ENCODE results near the gene SLC6A17.

SLC6A17 gene

GRCh38 chr1:110242062-110242461 is 91.8 kb downstream of the SLC6A17 start:
- no peak for DNase-seq (ENCODE audit: low spot score)

GRCh38 chr1:110242731-110243130 is 92.4 kb downstream of the SLC6A17 start:
- no peak for DNase-seq (ENCODE audit: low spot score)

- DNase-seq (ENCODE audit: low spot score), result no peak
These were observed 92.9 kb downstream of the SLC6A17 start for GRCh38 chr1:110243146-110243545.

DNA sequence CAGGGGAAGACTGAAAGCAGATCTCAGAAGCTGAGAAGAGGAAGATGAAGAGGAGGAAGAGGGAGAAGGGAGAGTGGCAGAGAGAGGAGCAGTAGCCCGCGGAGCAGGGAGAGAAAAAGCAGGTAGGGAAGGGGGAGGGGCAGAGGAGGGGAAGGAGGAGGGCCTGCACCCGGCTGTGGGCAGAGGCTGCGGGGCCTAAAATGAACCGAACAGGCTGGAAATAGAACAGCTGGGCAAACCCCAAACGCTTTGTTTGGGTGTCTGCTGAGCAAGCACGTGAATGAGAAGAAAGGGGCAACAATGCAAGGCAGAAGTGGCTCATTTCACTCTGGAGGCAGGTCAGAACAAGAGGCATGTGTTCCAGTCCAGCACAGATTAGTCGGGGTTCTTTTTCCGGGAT is 93.3 kb downstream of the SLC6A17 start:
- no peak for DNase-seq (ENCODE audit: low spot score)

- DNase-seq (ENCODE audit: low spot score), result no peak
These were observed 95.8 kb downstream of the SLC6A17 start for GRCh38 chr1:110245876-110246620.

DNA sequence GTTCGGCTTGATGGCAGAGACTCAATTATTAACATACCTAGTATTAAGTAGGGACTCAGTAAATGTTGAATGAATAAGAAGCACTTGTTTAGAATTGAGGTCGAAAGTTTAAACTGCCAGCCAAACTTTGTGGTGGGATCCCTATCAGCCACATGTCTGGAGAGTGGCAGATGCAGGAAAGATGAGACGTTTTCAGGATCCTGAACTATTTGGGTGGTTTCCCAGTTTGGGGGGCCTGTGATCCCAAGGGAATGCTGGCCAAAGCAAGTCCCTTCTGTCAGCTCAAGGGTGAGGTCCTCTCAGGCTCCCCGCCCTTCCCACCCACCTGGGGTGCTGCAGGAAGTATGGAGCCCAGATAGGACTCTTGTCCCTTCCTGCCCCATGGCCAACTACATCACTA is 98.5 kb downstream of the SLC6A17 start:
- no peak for DNase-seq (ENCODE audit: low spot score)

DNA sequence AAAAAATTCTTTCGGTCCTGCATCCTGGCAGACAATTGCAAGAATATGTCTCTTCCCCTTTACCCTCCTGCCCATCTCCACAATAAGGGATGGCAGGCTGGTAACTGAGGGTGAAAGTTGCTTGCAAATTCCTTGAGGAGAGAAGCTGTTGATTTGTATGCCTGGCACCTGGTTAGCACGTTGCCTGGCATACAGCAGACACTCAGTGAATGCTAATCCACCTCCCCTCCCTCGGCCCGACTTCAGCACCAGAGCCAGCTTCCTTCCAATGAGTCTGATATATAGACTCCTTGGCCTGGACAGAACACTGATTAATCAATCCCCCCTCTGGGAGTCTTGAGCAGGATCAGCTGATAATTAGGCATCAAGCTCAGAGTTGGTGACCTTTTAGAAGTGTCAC is 99.0 kb downstream of the SLC6A17 start:
- DNase-seq (ENCODE audit: low spot score), result no peak

DNA sequence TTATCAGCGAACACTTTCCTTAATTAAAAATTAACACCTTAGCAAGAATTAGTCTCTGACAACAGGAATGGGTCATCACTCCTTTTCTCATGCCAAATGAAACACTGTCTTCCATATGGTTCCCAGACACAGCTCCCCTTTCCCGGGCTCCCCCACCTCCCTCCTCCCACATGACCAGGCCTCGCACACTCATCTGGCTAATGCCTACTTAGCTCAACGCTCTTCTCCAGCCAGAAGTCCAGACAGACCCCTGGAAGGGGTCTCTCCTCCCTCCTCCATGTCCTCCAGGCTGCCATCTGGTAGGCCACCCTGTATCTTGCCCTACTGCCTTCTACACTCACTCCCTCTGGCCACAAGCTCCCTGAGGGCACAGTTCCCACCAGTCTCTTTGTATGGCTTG is 99.7 kb downstream of the SLC6A17 start:
- DNase-seq (ENCODE audit: low spot score), result no peak

- no peak for DNase-seq (ENCODE audit: low spot score)
These were observed 100.5 kb downstream of the SLC6A17 start for GRCh38 chr1:110250749-110251148.
